ENCODE measurements around the gene PRLR. TPM values are rescaled to one million over a fixed set of nuclear protein-coding genes. Genes with fewer than 3 reads are reported as not detected.

The PRLR gene
- total RNA-seq, 1 experiment from 2014 or later: 0.59 TPM

- no peaks in the 10 kb centered on the region for H3K9me3 Mint-ChIP-seq (ENCODE audit: low read depth, unreplicated experiment)
- H3K36me3 Mint-ChIP-seq (ENCODE audit: insufficient read depth, unreplicated experiment): no peaks in the 10 kb centered on the region
- no peak for DNase-seq
- H3K4me3 Mint-ChIP-seq (ENCODE audit: low read depth, unreplicated experiment): no peak overlapping the region
- TF ChIP-seq CTCF (IDR thresholded peaks at IDR 0.05; ENCODE audit: unreplicated experiment): no peak
- CTCF ChIA-PET: no interaction called here
- no peak overlapping the region for H3K27ac Mint-ChIP-seq (ENCODE audit: unreplicated experiment)
- intact Hi-C loops (cut with micrococcal nuclease; ENCODE audit: unreplicated experiment): no loop called here
- no peaks in the 10 kb centered on the region for H3K4me1 Mint-ChIP-seq (ENCODE audit: low read depth, unreplicated experiment)
- no TSS peak for BruUV-seq (replicated peaks)
- H3K27me3 Mint-ChIP-seq (ENCODE audit: unreplicated experiment): peaks cover 46% of the 10 kb centered on the region
These were observed 185.6 kb downstream of the PRLR start for GRCh38 chr5:35044649-35045048.

- no peaks in the 10 kb centered on the region for H3K36me3 Mint-ChIP-seq (ENCODE audit: insufficient read depth, unreplicated experiment)
- no peaks in the 10 kb centered on the region for H3K9me3 Mint-ChIP-seq (ENCODE audit: low read depth, unreplicated experiment)
- H3K4me1 Mint-ChIP-seq (ENCODE audit: low read depth, unreplicated experiment): no peaks in the 10 kb centered on the region
- CTCF ChIA-PET: no interaction called here
- no peak for TF ChIP-seq CTCF (IDR thresholded peaks at IDR 0.05; ENCODE audit: unreplicated experiment)
- peaks cover 55% of the 10 kb centered on the region for H3K27me3 Mint-ChIP-seq (ENCODE audit: unreplicated experiment)
- intact Hi-C loops (cut with micrococcal nuclease; ENCODE audit: unreplicated experiment): no loop called here
- no TSS peak for BruUV-seq (replicated peaks)
- no peak overlapping the region for H3K4me3 Mint-ChIP-seq (ENCODE audit: low read depth, unreplicated experiment)
- no peak for DNase-seq
- no peak overlapping the region for H3K27ac Mint-ChIP-seq (ENCODE audit: unreplicated experiment)
These were observed 187.5 kb downstream of the PRLR start for GRCh38 chr5:35042781-35043180.

- no TSS peak for BruUV-seq (replicated peaks)
- no peak overlapping the region for H3K4me3 Mint-ChIP-seq (ENCODE audit: low read depth, unreplicated experiment)
- peaks cover 50% of the 10 kb centered on the region for H3K27me3 Mint-ChIP-seq (ENCODE audit: unreplicated experiment)
- intact Hi-C loops (cut with micrococcal nuclease; ENCODE audit: unreplicated experiment): no loop called here
- no peaks in the 10 kb centered on the region for H3K36me3 Mint-ChIP-seq (ENCODE audit: insufficient read depth, unreplicated experiment)
- no peak for TF ChIP-seq CTCF (IDR thresholded peaks at IDR 0.05; ENCODE audit: unreplicated experiment)
- CTCF ChIA-PET: interaction anchor here (0.6 to 1.4 kb wide), 4 partner anchors 14 to 1325 kb away, joined by 3 read pairs; no protein-coding TSS in a partner anchor
- no peaks in the 10 kb centered on the region for H3K4me1 Mint-ChIP-seq (ENCODE audit: low read depth, unreplicated experiment)
- no peak for DNase-seq
- H3K9me3 Mint-ChIP-seq (ENCODE audit: low read depth, unreplicated experiment): no peaks in the 10 kb centered on the region
- H3K27ac Mint-ChIP-seq (ENCODE audit: unreplicated experiment): no peak overlapping the region
These were observed 189.0 kb downstream of the PRLR start for GRCh38 chr5:35041261-35041660.

GRCh38 chr5:35038891-35039290 is 191.4 kb downstream of the PRLR start:
- TF ChIP-seq CTCF (IDR thresholded peaks at IDR 0.05; ENCODE audit: unreplicated experiment): no peak
- no TSS peak for BruUV-seq (replicated peaks)

More at GRCh38 chr5:35038891-35039290, 191.4 kb downstream of the PRLR start:
- CTCF ChIA-PET: no interaction called here
- Mint-ChIP-seq H3K27ac (ENCODE audit: unreplicated experiment) (no peak overlapping the region), H3K27me3 (ENCODE audit: unreplicated experiment) (peaks cover 50% of the 10 kb centered on the region), H3K9me3 (ENCODE audit: low read depth, unreplicated experiment) (no peaks in the 10 kb centered on the region), H3K4me1 (ENCODE audit: low read depth, unreplicated experiment) (no peaks in the 10 kb centered on the region), H3K36me3 (ENCODE audit: insufficient read depth, unreplicated experiment) (no peaks in the 10 kb centered on the region), H3K4me3 (ENCODE audit: low read depth, unreplicated experiment) (no peak overlapping the region)
- DNase-seq: no peak
- intact Hi-C loops (cut with micrococcal nuclease; ENCODE audit: unreplicated experiment): no loop called here

Measured in Calu3 (cell line).